ENCODE measurements around the gene ABCC8.

Gene ABCC8

GRCh38 chr11:17504330-17505107 lies 27.9 kb upstream of the ABCC8 start:
- DNase-seq: peak; percentile 74 to 75

- no peak for DNase-seq
Measured at GRCh38 chr11:17502630-17503029, 26.0 kb upstream of the ABCC8 start.

- no peak for DNase-seq
Measured at GRCh38 chr11:17500673-17501072, 24.0 kb upstream of the ABCC8 start.

DNA sequence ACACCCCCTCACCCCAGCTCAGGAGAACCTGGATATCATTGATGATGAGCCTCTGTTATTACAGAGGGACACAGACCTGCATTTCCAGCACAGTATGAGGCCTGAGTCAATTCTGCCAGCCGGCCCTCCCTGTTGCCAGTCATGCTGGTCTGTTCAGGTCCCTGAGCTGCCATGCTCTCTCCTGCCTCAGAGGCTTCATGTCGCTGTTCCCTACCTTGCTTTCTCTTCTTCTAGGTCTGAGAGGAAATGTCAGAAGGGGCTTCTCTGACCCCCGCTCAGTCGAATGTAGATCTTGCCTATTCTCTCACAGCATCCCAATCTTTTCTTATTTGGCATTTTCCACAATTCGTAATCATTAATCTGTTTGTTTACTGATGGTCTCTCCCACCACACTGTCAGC lies 21.8 kb upstream of the ABCC8 start:
- DNase-seq: no peak

- DNase-seq: no peak
Measured at GRCh38 chr11:17498058-17498457, 21.4 kb upstream of the ABCC8 start.

GRCh38 chr11:17496406-17496805 lies 19.8 kb upstream of the ABCC8 start:
- no peak for DNase-seq

- no peak for DNase-seq
Measured at GRCh38 chr11:17494019-17494418, 17.4 kb upstream of the ABCC8 start.

DNA sequence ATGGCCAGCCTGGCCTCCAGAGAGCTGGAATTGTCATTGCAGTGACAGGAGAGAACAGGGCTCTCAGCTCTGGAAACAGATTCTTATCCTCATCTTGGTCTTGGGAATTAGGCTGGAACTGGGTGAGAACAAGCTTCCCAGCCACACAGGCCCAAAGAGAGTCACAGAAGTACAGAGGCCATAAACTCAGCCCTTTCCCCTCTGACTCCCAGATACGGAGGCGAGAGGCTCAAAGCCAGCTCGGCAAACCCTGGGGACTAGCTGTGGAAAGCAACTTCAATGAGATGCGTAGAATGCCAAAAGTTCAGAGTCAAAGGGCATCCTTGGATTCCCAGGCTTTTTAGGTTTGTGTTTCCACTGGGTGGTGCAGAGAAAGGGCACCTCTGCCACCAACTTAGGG lies 14.3 kb upstream of the ABCC8 start:
- no peak for DNase-seq

GRCh38 chr11:17490232-17490631 lies 13.6 kb upstream of the ABCC8 start:
- no peak for DNase-seq

DNA sequence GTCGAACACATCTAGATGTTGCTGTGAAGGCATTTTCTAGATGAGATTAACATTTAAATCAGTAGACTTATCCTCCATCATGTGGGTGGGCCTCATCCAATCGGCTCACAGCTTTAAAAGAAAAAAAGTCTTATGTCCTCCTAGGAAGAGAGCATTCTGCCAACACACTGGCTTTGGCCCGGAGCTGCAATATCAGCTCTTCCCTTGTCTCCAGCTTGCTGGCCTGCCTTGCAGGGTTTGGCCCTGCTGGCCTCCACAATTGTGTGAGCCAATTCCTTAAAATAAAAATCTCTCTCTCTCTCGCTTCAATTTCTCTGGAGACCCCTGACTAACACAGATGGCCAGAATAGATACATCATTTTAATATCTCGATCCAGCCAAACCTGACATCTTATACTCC lies 13.1 kb upstream of the ABCC8 start:
- DNase-seq: no peak

DNA sequence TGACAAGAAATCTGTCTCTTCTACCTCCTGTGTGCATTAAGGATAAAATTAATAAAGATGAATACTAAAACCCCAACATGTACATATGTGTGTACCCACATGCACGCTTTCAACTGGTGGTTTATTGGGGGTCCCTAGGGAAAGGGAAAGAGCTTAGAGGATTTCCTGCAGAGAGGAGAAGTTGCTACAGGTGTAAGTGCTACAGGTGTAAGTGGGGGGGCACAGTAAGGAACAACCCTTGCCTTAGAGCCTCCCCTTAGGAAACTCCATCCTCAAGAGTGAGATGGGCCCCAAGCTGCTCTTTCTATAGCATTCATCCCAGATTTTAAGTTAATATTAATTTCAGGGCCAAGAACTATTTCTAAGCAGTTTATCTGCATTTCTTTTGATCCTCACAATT lies 11.9 kb upstream of the ABCC8 start:
- DNase-seq: no peak

DNA sequence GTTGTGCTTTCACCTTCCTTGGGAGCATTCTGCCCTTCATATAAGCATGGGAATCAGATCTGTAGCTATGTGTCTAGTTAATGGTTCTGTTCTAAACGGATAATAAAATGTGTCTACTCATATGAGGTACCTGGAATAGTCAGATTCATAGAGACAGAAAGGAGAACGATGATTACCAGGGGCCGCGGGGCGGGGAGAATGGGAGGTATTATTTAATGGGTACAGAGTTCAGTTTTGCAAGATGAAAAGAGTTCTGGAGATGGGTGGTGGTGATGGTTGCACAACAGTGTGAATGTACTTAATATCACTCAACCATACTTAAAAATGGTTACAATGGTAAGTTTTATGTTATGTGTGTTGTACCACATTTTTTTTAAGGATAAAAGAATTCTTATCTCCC lies 10.0 kb upstream of the ABCC8 start:
- no peak for DNase-seq

- DNase-seq: no peak
Measured at GRCh38 chr11:17483505-17483904, 6.9 kb upstream of the ABCC8 start.

GRCh38 chr11:17481905-17482304 lies 5.3 kb upstream of the ABCC8 start:
- no peak for DNase-seq

GRCh38 chr11:17479284-17480214 lies 2.9 kb upstream of the ABCC8 start:
- no peak for DNase-seq

DNA sequence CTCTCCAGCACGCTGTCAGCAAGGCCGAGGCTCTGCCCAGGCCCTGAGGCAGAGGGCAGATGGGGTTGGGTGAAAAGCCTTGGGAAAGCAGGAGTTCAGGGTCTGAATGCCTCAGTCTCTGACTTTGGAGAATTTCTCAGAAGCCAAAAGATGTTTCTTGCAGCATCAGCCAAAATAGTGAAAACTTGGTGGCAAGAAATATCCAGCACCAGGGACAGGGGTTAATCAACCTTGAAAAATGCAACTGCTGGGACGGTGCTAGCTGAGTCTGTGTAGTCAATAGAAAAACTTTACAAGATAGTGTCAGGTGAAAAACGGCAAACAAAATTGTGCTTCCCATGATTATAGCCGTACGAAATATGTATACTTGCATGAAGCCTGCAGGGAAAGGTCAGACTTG lies 1.4 kb upstream of the ABCC8 start:
- DNase-seq: no peak

DNA sequence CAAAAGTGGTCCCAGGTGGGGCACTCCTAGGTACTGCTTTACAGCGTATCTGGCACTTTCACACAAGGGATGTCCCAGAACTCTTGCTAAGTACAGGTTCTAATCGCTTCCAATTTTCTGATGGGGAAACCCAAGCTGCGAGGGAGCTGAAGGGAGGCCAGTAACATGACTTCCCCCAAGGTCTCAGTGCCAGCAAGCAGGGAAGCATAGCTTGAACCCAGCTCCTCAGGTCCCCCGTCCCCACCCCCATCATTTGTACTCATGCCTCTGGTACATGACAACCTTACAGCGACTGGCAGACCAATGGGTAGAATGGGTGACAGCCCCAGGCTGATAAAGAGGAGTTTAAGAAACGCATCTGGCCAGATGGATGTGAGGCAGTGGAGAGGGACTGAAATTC lies 716 bp upstream of the ABCC8 start:
- no peak for DNase-seq

DNA sequence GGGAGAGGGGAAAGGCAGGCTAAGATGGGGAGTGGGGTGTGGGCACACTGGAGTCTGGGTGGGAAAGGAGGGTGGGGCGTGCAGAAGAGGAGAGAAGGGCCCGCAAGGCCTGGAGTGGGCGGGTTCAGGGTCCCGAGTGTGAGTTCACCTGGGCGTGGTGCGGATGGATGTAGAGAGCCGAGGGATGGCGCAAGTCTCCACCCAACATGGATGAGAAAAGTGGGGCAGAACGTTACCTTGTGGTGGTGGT lies 364 bp upstream of the ABCC8 start:
- DNase-seq: no peak

GRCh38 chr11:17475666-17476316 lies 854 bp downstream of the ABCC8 start:
- DNase-seq: no peak

DNA sequence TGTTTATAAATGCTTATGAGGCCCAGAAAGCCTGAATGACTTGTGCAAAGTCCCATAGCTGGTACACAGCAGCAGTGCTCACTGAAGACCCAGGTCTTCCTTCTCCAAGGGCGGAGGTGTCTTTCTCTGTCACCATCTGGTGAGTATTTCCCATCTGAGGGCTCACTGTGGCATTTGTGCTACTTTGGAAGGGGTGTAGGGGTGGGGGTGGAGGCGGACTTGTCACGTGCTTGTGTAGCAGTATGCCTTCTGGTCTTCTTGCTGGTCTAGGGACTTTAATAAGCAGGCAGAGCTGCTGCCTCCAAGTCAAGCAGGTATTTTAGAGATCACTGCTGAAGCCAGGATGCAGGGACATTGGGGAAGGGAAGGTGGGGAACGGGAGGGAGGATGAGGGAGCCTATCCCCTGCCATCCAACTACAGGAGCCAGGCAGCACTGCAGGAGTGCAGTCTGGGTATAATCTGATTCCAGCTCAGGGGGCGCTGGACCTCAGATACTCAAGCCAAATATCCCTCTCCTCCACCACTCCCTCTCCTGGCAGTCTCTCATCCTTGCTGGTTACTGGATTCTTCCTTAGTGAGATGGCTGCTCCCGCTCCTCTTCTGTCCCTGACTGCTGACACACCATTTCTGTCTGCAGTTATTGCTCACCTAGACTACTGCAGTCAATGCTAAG lies 3.4 kb downstream of the ABCC8 start:
- DNase-seq: no peak

DNA sequence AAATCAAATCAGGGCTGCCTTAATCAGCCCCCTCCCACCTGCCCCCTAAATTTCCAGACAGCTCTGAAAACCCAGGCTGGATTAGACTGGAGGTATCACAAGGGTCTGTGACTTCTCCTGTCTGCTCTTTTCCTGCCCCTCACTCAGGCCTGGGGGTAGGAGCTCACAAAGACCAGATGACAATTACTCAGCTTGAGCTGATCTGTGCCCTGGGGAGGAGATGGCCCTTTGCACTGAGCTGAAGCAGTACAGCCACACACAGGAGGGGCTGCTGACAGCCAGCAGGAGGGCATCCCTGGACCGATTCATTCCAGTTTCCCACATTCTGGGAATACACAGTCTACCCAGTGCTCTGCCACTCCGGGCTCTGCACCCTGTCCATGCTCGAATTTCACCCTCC lies 4.2 kb downstream of the ABCC8 start:
- no peak for DNase-seq

- no peak for DNase-seq
Measured at GRCh38 chr11:17471501-17471900, 5.1 kb downstream of the ABCC8 start.

- no peak for DNase-seq
Measured at GRCh38 chr11:17469998-17470397, 6.6 kb downstream of the ABCC8 start.
